HG03460 (cell line): ENCODE data around the gene YEATS2.
A peak's percentile ranks its signal among the peaks of the same experiment; 100 is the strongest.
"Not testable (repeated sequence)": the region's sequence is repeated elsewhere in the genome, so short reads cannot be mapped to it uniquely, and the experiment has no call there.

Experiments
- ATAC-seq: cut with Tn5 transposase; IDR thresholded peaks from one replicate; pipeline ENCODE4 v1.9.1; 2021; ENCODE audit not compliant: unreplicated experiment

YEATS2 gene

DNA sequence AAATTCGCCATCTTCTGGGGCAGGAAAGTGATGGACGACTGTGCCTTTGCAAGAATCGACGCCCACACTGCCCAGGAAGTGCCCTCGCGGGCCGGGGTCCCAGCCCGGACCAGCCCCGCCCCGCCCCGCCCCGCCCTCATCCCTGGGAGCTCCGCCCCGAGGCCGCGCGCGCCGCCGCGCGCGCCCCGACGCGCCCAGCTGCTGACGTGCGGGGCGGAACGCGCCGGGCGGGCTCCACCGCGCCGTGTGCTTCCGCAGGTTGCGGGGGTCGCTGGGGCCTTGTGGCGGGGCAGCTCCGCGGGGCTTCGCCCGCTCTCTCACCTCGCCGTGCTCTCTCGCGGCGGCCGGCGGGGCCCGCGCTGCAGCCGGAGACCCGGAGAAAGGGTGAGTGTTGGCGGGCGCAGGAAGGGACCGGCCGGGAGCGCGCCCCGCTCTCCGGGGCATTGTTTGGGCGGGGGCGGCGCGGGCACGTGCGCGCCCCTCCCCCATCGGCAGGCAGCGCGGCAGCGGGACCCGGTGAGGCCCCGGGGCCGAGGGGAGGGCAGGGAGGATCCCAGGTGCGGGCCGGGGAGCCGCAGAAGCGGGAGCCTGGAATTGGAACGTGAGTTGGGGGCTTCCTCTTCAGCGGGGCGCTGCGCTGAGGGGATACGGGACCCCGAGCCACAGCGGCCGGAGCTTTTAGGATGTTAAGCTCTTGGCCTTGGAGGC lies at the start of gene YEATS2:
YEATS2 (plus strand) TSS at position 188 of the 708 bp plus-strand sequence. CDS start 17,366 bp downstream, outside the sequence.
- ATAC-seq, result peak; percentile 67

DNA sequence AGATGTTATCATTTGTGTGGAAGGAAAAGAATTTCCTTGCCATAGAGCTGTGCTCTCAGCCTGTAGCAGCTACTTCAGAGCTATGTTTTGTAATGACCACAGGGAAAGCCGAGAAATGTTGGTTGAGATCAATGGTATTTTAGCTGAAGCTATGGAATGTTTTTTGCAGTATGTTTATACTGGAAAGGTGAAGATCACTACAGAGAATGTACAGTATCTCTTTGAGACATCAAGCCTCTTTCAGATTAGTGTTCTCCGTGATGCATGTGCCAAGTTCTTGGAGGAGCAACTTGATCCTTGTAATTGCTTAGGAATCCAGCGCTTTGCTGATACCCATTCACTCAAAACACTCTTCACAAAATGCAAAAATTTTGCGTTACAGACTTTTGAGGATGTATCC lies 47.0 kb upstream of the YEATS2 start:
- no peak for ATAC-seq

DNA sequence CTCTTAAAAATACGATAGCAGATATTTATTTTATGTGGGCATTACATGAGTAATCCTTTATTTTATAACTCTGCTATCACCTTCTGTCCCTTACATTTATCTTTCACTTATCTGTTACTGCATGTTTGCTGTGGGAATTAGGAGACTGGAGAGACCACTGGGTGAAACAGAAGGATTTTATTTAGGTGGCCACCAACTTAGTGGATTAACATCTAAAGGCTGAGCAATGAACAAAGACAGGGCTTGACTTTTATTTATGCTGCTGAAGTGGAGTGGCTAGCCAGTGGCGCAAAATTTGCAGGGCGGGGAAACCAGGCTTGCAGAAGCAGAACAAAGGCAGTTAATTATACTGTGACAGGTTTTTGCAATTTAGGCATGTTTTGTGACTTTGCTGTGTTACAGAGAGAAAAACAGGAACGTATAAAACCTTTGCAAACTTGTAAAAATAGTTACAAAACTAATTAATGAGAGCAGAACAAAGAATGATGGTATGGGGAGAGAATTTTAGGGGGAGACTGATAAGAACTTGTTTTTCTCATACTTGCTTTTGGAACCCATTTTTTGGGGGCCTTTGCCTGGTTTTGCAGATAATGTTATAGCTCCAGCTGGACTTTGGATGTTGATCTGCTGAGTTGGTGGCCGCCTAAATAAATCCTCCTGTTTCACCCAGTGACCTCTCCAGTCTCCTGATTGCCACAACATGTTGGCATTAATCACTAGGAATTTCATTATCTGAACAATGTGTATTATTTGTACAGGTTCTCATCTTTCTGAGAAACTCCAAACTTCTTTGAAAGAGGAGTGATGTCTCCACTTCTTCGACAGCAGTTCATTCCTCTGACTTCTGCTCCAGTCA lies 44.2 kb upstream of the YEATS2 start:
- no peak for ATAC-seq

DNA sequence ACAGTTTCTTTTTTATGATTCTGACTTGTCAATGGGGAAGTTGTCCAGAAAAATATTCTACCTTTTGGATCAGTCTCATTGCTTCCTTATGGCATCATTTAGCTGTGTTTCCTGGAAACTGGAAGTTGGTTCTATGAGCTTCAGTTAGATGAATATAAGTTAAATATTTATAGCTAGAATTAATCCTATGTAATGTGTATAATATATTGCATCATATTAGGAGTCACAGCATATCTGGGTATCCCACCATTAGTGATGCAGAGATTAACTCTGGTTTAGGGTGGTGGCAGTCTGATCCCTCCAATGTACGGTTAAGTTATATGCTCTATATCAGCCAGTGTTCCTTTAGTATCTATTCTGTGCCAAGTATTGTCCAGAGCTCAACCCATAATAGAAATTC lies 42.9 kb upstream of the YEATS2 start:
- no peak for ATAC-seq

DNA sequence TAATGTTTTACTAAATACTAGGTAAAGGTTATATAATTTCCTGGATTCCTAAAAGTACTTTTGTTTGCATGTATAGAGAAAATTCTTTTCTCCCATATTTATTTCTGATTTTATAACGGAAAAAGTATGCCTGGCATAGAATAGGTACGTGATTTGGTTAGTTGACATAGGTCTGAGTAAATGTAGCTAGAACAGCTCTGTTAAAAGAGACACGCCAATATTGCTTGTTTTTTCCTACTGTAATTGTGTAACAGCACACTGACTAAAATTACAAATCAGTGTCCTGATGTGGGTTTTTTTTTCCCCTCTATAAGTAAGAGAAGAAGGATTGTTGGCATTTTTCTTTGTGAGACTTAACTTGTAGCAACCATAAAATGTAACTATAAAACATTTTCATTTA lies 35.5 kb upstream of the YEATS2 start:
- no peak for ATAC-seq

DNA sequence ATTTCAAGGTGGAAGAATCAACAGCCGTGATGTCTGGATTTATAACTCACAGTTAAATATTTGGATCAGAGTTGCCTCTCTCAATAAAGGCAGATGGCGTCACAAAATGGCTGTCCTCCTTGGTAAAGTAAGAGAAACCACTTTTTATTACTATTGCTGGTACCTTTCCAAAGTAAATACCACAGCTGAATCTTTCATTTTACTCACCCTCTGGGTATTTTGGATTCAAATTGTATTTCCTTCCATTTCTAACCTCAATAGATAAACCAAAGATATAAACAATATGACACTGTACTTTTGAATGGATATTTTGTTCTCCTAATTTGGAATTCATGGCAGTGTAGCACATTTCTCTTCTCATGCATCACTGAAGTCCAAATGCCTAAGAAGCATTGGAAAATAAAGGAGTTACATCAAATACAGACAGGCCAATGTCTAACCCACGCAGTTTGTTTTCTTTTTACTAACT lies 32.6 kb upstream of the YEATS2 start:
- ATAC-seq, result no peak

DNA sequence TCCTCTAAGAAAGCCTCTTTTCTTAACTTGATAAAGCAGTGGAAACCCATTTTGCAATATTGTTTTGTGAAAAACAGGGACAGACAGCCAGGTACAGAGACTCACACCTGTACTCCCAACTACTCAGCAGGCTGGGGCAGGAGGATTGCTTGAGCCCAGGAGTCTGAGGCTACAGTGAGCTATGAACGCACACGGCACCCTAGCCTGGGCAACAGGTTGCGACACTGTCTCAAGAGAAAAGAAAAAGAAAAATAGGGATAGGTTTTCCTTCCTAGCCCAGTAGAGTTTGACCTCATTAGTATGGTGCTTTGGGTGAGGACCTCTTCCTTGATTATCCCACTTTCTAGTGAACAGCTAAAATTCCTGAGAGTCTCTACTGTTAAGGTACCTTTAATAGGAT lies 17.5 kb upstream of the YEATS2 start:
- ATAC-seq, result no peak

DNA sequence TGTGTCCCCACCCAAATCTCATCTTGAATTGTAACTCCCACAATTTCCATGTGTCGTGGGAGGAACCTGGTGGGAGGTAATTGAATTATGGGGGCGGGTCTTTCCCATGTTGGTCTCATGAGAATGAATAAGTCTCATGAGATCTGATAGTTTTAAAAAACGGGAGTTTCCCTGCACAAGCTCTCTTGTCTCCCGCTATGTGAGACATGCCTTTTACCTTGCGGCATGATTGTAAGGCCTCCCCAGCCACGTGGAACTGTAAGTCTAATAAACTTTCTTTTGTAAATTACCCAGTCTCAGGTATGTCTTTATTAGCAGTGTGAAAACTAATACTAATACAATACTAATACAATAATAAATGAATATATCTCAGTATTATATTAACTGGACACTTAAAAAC lies 9.9 kb upstream of the YEATS2 start:
- no peak for ATAC-seq

DNA sequence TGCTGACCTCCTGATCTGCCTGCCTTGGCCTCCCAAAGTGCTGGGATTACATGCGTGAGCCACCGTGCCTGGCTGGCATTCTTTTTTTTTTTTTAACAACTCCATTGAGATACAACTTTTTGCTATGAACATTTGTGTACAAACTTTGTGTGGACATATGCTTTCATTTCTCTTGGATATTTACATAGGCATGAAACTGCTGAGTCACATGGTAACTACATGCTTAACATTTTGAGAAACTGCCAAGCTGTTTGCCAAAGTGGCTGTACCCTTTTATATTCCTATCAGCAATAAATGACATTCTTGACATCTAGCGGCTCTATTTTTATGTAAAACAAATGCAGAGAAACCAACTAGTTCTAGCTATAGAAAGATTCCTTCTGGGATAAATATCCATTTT lies 8.7 kb upstream of the YEATS2 start:
- ATAC-seq, result no peak

DNA sequence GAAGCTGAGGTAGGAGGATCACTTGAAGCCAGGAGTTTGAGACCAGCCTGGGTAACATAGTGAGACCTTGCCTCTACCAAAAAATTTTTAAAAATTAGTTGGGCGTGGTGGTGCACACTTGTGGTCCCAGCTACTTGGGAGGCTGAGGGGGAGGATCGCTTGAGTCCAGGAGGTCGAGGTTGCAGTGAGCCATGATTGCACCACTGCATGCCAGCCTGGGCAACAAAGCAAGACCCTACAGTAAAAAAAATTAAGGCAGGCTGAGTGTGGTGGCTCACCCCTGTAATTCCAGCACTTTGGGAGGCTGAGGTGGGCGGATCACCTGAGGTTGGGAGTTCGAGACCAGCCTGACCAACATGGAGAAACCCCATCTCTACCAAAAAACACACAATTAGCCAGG lies 8.0 kb upstream of the YEATS2 start:
- ATAC-seq, result not testable (repeated sequence)

DNA sequence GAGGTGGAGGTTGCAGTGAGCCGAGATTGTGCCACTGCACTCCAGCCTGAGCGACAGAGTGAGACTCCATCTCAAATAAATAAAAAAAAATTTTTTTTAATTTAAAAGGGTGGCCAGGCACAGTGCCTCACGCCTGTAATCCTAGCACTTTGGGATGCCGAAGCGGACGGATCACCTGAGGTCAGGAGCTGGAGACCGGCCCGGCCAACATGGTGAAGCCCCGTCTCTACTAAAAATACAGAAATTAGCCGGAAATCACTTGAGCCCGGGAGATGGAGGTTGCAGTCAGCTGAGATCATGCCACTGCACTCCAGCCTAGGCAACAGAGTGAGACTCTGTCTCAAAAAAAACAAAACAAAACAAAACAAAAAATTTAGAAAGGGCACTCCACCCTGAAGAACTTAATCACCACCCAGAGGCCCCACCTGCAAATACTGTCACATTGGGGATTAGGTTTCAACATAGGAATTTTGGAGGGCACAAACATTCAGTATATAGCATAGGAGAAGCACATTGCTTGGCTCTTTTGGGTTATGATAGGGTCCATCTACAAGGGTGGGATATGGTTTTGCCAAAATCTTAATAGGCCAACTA lies 7.1 kb upstream of the YEATS2 start:
- no peak for ATAC-seq

DNA sequence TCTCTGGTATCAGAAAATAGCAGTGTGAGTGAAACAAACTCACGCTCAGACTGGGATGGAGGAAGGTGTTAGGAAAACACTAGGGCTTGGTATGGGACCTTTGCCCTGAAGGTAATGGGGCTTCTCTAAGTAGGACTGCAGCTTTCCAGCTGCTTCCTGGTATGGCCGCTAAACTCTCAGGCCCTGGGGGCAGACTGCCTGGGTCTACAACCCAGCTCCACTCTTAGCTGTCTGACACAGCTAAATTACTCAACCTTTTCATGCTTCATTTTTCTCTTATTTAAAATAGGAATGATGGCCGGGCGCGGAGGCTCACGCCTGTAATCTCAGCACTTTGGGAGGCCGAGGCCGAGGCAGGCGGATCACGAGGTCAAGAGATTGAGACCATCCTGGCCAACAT lies 5.2 kb upstream of the YEATS2 start:
- no peak for ATAC-seq

DNA sequence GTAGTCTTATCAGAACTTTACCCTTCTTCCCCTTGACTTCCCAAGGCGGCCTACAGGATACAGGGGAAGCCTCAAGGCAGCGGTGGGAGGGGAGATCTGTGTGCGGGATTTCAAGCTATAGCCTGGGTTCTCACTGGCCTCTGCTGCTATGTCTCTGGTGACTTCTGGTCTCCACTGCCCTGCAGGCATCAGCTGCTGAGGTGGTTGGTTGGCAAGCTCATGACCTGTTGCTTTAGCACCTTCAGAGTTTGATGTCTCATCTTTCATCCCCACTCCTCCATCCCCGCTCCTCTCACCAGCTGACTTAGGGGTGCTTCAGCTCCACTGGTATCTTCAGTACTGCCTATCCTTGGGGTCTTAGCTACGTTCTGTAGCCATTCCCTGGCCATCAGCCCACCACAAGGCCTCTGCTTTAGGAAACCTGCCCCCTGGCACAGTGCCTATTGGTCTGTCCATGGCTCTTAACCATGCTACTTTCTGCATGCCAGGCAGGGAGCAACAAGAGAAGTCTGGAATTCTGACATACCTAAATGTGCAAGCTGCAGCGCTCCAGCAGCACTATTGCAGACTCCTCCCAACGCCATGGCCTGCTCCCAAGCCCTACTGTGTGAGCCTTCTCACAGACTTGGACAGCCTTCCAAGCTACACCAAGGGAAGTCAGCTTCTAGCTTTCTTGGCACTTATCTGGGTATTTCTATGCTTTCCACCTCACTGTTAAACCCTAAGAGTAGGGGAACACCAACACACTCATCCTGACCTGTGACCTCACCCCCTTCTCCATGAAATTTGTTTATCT lies 1.8 kb upstream of the YEATS2 start:
- no peak for ATAC-seq

DNA sequence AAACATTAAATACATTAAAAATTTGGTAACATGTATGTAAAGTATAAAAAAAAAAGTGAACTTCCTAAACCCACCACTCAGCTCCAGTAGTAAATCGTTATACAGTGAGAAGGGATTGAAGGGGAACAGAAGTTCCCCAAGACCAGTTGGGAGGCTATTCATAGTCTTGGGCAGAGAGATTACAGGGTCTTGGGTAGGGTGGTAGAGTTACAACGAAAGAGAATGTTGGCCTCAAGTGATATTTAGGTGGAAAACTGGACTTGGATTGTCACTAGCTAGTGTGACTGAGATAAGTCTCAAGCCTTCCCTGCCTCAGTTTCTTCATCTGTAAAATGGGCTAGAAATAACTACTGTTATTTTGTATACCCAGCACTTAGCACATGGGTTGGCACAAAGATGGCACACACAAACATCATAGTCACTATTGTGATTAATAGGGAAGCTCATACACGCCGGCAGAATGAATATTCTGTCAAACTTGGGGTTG lies 431 bp upstream of the YEATS2 start:
- ATAC-seq, result no peak

DNA sequence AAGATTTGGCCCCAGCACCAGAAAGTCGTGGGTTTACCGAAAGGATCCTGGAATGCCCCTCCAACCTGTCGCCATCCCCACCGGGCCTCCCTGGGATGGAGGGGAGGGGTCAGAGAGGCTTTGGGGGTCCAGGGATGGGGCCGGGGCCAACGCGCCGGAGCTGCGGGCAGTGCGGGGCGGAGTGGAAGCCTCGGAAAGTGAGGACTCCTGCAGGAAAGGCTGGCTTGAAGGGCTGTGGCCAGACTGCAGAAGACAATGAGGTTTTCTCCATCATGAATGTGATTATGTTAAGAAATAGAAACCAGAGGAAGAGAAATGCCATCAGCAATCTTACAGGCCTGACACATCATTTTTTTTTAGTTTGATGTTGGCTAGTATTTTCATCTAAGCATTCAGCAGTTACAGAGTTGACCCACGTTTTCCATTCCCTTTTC lies 738 bp downstream of the YEATS2 start:
- peak; percentile 21 for ATAC-seq

DNA sequence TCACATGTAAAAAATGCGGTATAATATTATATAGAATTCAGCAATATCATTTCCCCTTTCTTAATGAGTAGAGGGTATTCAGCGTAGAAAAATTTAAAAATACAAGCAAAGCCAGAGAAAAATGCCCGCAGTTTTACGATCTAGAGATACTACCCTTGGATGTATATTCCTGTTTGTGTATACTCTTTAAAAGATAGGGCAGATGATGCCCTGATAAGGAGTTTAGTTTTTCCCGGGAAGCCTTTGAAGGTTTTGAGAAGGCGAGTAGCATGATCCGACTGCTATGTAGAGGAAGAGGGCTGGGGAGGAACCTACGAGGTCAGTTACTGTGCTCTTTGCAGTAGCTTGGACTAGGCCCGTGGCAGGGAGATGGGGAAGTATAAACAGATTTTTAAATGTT lies 1.2 kb downstream of the YEATS2 start:
- ATAC-seq, result no peak

DNA sequence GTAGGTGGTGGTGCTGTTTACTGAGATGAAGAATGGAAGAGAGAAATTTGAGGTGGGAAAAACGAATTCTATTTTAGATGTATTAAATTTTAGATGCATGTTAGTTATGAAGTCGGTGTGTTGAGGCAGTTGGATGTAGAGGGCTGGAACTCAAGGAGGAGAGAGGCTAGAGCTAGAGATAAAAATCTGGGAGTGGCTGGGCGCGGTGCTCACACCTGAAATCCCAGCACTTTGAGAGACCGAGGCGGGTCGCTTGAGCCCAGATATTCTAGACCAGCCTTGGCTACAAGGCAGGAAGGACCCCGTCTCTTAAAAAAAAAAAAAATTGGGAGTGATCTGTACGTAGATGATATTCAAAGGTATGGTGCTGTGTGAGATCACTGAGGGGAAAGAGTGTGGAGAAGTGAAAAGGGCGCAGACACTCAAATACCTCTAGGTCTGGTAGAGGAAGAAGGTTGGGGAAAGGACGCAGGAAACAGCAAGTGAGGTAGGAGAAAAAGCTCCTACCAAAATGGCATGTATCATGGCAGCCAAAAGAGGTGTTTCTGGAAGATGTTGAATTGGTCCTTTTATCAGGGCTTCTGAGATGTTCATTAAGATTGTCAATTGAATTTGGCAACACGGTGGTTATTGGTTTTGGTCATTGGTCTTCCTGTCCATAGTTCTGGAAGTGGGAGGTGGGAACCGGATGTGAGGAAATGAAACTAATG lies 1.8 kb downstream of the YEATS2 start:
- no peak for ATAC-seq

DNA sequence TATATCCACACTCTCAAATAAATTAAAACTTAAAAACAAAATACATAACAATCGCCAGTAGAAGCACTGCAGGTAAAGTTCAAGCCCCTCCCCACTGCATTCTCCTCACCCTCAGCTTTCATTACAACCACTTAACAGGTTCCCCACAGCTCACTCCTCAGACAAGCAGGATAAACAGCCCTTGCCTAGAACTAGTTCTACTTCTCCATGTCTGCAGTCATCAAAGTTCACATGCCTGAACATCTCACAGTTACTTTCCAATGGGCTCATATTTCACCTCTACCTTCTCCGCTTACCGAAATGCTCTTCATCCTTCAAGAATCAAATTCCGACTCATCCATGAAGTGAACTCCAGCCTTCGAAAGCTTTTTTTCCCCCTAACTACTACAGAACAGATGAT lies 4.1 kb downstream of the YEATS2 start:
- no peak for ATAC-seq

DNA sequence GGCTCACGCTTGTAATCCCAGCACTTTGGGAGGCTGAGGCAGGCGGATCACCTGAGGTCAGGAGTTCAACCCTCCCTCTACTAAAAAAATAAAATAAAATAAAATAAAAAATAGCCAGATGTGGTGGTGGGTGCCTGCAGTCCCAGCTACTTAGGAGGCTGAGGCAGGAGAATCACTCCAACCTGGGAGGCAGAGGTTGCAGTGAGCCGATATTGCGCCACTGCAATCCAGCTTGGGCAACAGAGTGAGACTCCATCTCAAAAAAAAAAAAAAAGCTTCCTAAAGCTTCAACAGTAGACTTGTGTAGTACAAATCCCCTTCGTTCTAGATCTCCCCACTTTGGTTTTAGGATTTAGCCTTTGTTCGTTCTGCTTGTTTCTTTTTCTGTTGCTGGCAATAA lies 6.3 kb downstream of the YEATS2 start:
- not testable (repeated sequence) for ATAC-seq

DNA sequence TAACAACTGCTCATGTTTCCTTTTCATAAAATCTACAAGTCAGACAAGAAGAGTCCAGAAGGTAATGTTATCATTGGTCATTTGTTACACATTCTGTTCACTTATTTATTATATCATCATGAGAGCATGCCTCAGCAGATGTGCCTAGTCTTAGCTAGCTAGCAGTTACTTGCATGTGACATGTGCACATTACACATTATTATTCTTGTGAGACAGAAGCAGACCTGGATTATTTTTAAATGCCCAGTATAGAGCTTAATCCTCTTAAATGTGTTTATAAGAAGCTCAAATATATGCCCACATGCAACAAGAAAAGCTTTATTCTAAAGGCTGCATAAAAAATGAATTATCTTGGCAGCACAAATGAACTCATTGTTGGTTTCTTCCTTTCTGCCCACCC lies 12.6 kb downstream of the YEATS2 start:
- ATAC-seq, result no peak
